SK-N-SH (cell line): Measurements from ENCODE around the gene DSG3. TPM values are rescaled to one million over a fixed set of nuclear protein-coding genes. Genes with fewer than 3 reads are reported as not detected.

Source experiments
- CTCF ChIA-PET: fragments of 300-600, 350-600 bp; formaldehyde crosslinking; extraction: SDS; loops from one replicate; lab custom pipeline; 2021; lab: Yijun Ruan, JAX
- POLR2A ChIA-PET: fragments of 350-600 bp; sonication (Branson Sonifier 250); formaldehyde crosslinking; extraction: SDS; loops from one replicate; lab custom pipeline; 2020; ENCODE audit warnings: antibody characterized with exemption, inconsistent platforms; lab: Yijun Ruan, JAX
- DNase-seq: peaks from one replicate; pipeline ENCODE4 v3.0.0; 2012
- H2AFZ ChIP-seq: fragments of 200-600 bp; sonication (generic); 2 replicates; pipeline ENCODE4 v1.8.1; 2016; ENCODE audit warnings: antibody characterized with exemption, mild to moderate bottlenecking, low read depth
- H3F3A ChIP-seq: fragments of 200-600 bp; sonication (generic); replicated peaks from 2 replicates; pipeline ENCODE3; 2016; ENCODE audit warnings: antibody characterized with exemption, mild to moderate bottlenecking; ENCODE audit not compliant: insufficient read depth
- H3K27ac ChIP-seq, 2 experiments: fragments of 200-500 bp in 1 of 2; fragments of 200-600 bp in 1 of 2; sonication (Bioruptor generic) in 1 of 2; sonication (generic), shearing (Covaris generic) in 1 of 2; 2 replicates each; pipeline versions ENCODE4 v1.5.1 to v1.6.1; 2014 to 2016; ENCODE audit warnings: low read depth in 2 of 2, inconsistent platforms in 1 of 2, low read length in 1 of 2, mild to moderate bottlenecking in 1 of 2, mixed read lengths in 1 of 2
- H3K27me3 ChIP-seq: fragments of 200-600 bp; sonication (generic), shearing (Covaris generic); 2 replicates; pipeline ENCODE4 v1.6.1; 2016; ENCODE audit warnings: mixed run types; ENCODE audit not compliant: insufficient read depth
- H3K36me3 ChIP-seq, 2 experiments: fragments of 200-500 bp in 1 of 2; fragments of 200-600 bp in 1 of 2; sonication (Bioruptor generic) in 1 of 2; sonication (generic) in 1 of 2; replicated peaks in 1 of 2; 2 replicates each; pipeline versions ENCODE3 to v1.5.1; 2014 to 2016; ENCODE audit warnings: low read length in 1 of 2, mild to moderate bottlenecking in 1 of 2; ENCODE audit not compliant: insufficient read depth in 2 of 2, control insufficient read depth in 1 of 2
- H3K4me1 ChIP-seq, 2 experiments: fragments of 200-500 bp in 1 of 2; fragments of 200-600 bp in 1 of 2; sonication (Bioruptor generic) in 1 of 2; sonication (generic), shearing (Covaris generic) in 1 of 2; 2 replicates each; pipeline versions ENCODE4 v1.5.1 to v1.6.1; 2014 to 2016; ENCODE audit warnings: low read depth in 1 of 2, low read length in 1 of 2, mixed run types in 1 of 2; ENCODE audit not compliant: insufficient read depth in 2 of 2, control insufficient read depth in 1 of 2
- H3K4me2 ChIP-seq: fragments of 200-600 bp; sonication (generic), shearing (Covaris generic); 2 replicates; pipeline ENCODE4 v1.6.1; 2017; ENCODE audit warnings: mixed run types
- H3K4me3 ChIP-seq, 2 experiments: fragments of 200-500 bp in 1 of 2; fragments of 200-600 bp in 1 of 2; sonication (Bioruptor generic) in 1 of 2; sonication (generic), shearing (Covaris generic) in 1 of 2; 2 replicates each; pipeline versions ENCODE4 v1.5.1 to v1.8.1; 2014 to 2016; ENCODE audit warnings: low read depth in 2 of 2, inconsistent platforms in 1 of 2, low read length in 1 of 2, mild to moderate bottlenecking in 1 of 2, mixed read lengths in 1 of 2, moderate library complexity in 1 of 2
- H3K79me2 ChIP-seq: fragments of 200-600 bp; sonication (generic); 2 replicates; pipeline ENCODE4 v1.8.1; 2017; ENCODE audit warnings: mild to moderate bottlenecking; ENCODE audit not compliant: insufficient read depth
- H3K9ac ChIP-seq: fragments of 200-600 bp; sonication (generic); 2 replicates; pipeline ENCODE4 v1.6.1; 2017; ENCODE audit warnings: mixed run types
- H3K9me2 ChIP-seq: fragments of 200-600 bp; sonication (generic); 2 replicates; pipeline ENCODE4 v1.6.1; 2017; ENCODE audit warnings: mixed run types
- H3K9me3 ChIP-seq: fragments of 200-600 bp; sonication (generic); 2 replicates; pipeline ENCODE4 v1.6.1; 2017; ENCODE audit warnings: mixed run types, mild to moderate bottlenecking, moderate library complexity
- H4K20me1 ChIP-seq: fragments of 200-600 bp; sonication (generic); 2 replicates; pipeline ENCODE4 v1.6.1; 2017; ENCODE audit warnings: mild to moderate bottlenecking, mixed run types; ENCODE audit not compliant: insufficient read depth
- ELF1 ChIP-seq: IDR thresholded peaks from 2 replicates; pipeline ENCODE4 v1.4.0; 2012
- FOSL2 ChIP-seq: IDR thresholded peaks from 2 replicates; pipeline ENCODE4 v1.4.0; 2012; ENCODE audit warnings: low read depth, mild to moderate bottlenecking, moderate library complexity, borderline replicate concordance
- GABPA ChIP-seq: IDR thresholded peaks from 2 replicates; pipeline ENCODE4 v1.4.0; 2012; ENCODE audit warnings: low read depth, mild to moderate bottlenecking
- IRF3 ChIP-seq: fragments of 150-350 bp; IDR thresholded peaks from 2 replicates; pipeline ENCODE4 v1.6.1; 2016; ENCODE audit warnings: mild to moderate bottlenecking, low read depth, low read length
- MXI1 ChIP-seq: IDR thresholded peaks from 2 replicates; pipeline ENCODE4 v1.6.1; 2012; ENCODE audit warnings: mild to moderate bottlenecking, low read depth, low read length, improper control_type of control experiment
- NFIC ChIP-seq: IDR thresholded peaks from 2 replicates; pipeline ENCODE4 v1.4.0; 2012; ENCODE audit warnings: borderline replicate concordance
- PBX3 ChIP-seq: IDR thresholded peaks from 2 replicates; pipeline ENCODE4; 2012
- POLR2AphosphoS5 ChIP-seq: IDR thresholded peaks from 2 replicates; pipeline ENCODE4 v1.6.1; 2012; ENCODE audit warnings: low read depth, low read length
- REST ChIP-seq: IDR thresholded peaks from 2 replicates; pipeline ENCODE4 v1.6.1; 2012; ENCODE audit warnings: mild to moderate bottlenecking, low read depth, low read length, moderate library complexity
- TCF12 ChIP-seq: IDR thresholded peaks from 2 replicates; pipeline ENCODE4 v1.4.0; 2012
- TEAD4 ChIP-seq: IDR thresholded peaks from 2 replicates; pipeline ENCODE4 v1.4.0; 2012; ENCODE audit warnings: mild to moderate bottlenecking, borderline replicate concordance; ENCODE audit not compliant: insufficient read depth
- USF1 ChIP-seq: IDR thresholded peaks from 2 replicates; pipeline ENCODE4 v1.4.0; 2012; ENCODE audit warnings: low read depth, borderline replicate concordance
- YY1 ChIP-seq: IDR thresholded peaks from 2 replicates; pipeline ENCODE4 v1.4.0; 2012; ENCODE audit warnings: low read depth, mild to moderate bottlenecking
- WGBS: methylation state at CpG from one replicate; pipeline ENCODE4 v1.1.6; 2017; ENCODE audit warnings: low lambda C conversion rate; 5-methylcytosine and 5-hydroxymethylcytosine counted together
- polyA plus RNA-seq, 3 experiments: library from polyadenylated mRNA; depleted of rRNA; stranded (reverse); fragments of >200 nt; gene quantifications; 2 replicates each; pipeline ENCODE4 v1.2.3, GENCODE V29; 2012

DSG3 gene
- polyA plus RNA-seq, 1 of the 3 experiments (the other 2 are of a cell fraction) = 0.02 TPM

- no peak for TF ChIP-seq PBX3
- no peak for TF ChIP-seq NFIC
- TF ChIP-seq YY1 = no peak
- no peak for TF ChIP-seq TCF12
- no peak for TF ChIP-seq POLR2AphosphoS5
- TF ChIP-seq MXI1 = no peak
- TF ChIP-seq IRF3 = no peak
- no peak for TF ChIP-seq USF1
- no peak for TF ChIP-seq ELF1
- TF ChIP-seq GABPA = no peak
- TF ChIP-seq FOSL2 = no peak
- TF ChIP-seq REST = no peak
- no peak for TF ChIP-seq TEAD4
Measured at GRCh38 chr18:31428211-31428610, 19.3 kb upstream of the DSG3 start.

More at GRCh38 chr18:31428211-31428610, 19.3 kb upstream of the DSG3 start:
- Histone ChIP-seq H2AFZ (no peak overlapping the region), H3K9me3 (no peaks in the 10 kb centered on the region), H3K4me1 (no peaks in the 10 kb centered on the region), H3K4me3 (no peak overlapping the region), H3K79me2 (no peaks in the 10 kb centered on the region), H3K27ac (no peak overlapping the region), H3K27me3 (no peaks in the 10 kb centered on the region; the same call in 1 of the 2 replicates), H3K9me2 (no peaks in the 10 kb centered on the region), H3K36me3 (no peaks in the 10 kb centered on the region), H3F3A (no peaks in the 10 kb centered on the region), H3K4me2 (no peak overlapping the region), H4K20me1 (no peaks in the 10 kb centered on the region), H3K9ac (no peak overlapping the region)
- ChIA-PET POLR2A (no interaction called here), CTCF (no interaction called here)
- 7% methylated on average over 1 of the region's 1 CpG for WGBS
- DNase-seq = no peak
